IMR-90 (cell line): ENCODE results near the gene ZCCHC14. TPM values are rescaled to one million over a fixed set of nuclear protein-coding genes. Genes with fewer than 3 reads are reported as not detected.

Experiments
- ATAC-seq: fragments of 200-7000 bp; cut with Tn5 transposase; 2 replicates; pipeline ENCODE4 v1.9.1; 2020; ENCODE audit warnings: low read depth, mild to moderate bottlenecking, moderate library complexity
- BruUV-seq: library from RNA; stranded (reverse); fragments of 400-500 nt; replicated peaks from 2 replicates; lab custom pipeline; 2021; lab: Mats Ljungman, UMichigan
- CTCF ChIA-PET: fragments of 300-600 bp; formaldehyde crosslinking; extraction: SDS; loops from one replicate; lab custom pipeline; 2021; ENCODE audit warnings: antibody characterized with exemption; lab: Yijun Ruan, JAX
- POLR2A ChIA-PET: fragments of 300-600 bp; sonication (Branson Sonifier 250); formaldehyde crosslinking; loops from one replicate; lab custom pipeline; 2022; ENCODE audit warnings: antibody characterized with exemption; ENCODE audit not compliant: unreplicated experiment; lab: Charles Lee
- DNase-seq: peaks from one replicate; pipeline ENCODE4 v3.0.0; 2013
- H2AFZ ChIP-seq: replicated peaks from 2 replicates; pipeline ENCODE3; 2013; ENCODE audit warnings: low read length, mild to moderate bottlenecking; ENCODE audit not compliant: poor library complexity
- H2AK5ac ChIP-seq: 2 replicates; pipeline ENCODE4 v1.6.1; 2013; ENCODE audit warnings: low read depth, low read length, inconsistent platforms
- H2AK9ac ChIP-seq: replicated peaks from 2 replicates; pipeline ENCODE3; 2013; ENCODE audit warnings: mild to moderate bottlenecking, low read depth, low read length, moderate library complexity; ENCODE audit not compliant: poor library complexity
- H2BK120ac ChIP-seq: 2 replicates; pipeline ENCODE4 v1.6.1; 2013; ENCODE audit warnings: low read depth, low read length, inconsistent platforms
- H2BK15ac ChIP-seq: 3 replicates; pipeline ENCODE4 v1.6.1; 2013; ENCODE audit warnings: low read depth, low read length, inconsistent platforms
- H2BK20ac ChIP-seq: 2 replicates; pipeline ENCODE4 v1.6.1; 2013; ENCODE audit warnings: low read depth, mild to moderate bottlenecking, inconsistent platforms, low read length, moderate library complexity
- H2BK5ac ChIP-seq: 2 replicates; pipeline ENCODE4 v1.6.1; 2013; ENCODE audit warnings: mild to moderate bottlenecking, low read depth, low read length, inconsistent platforms; ENCODE audit not compliant: poor library complexity, severe bottlenecking
- H3K14ac ChIP-seq: replicated peaks from 2 replicates; pipeline ENCODE4 v1.6.1; 2013; ENCODE audit warnings: low read depth, low read length, inconsistent platforms
- H3K18ac ChIP-seq: 2 replicates; pipeline ENCODE4 v1.6.1; 2013; ENCODE audit warnings: low read depth, low read length, control low read depth
- H3K23ac ChIP-seq: 2 replicates; pipeline ENCODE4 v1.6.1; 2013; ENCODE audit warnings: low read depth, low read length, inconsistent platforms
- H3K27ac ChIP-seq: 2 replicates; pipeline ENCODE4 v1.5.1; 2013; ENCODE audit warnings: mild to moderate bottlenecking, control low read depth, low read length; ENCODE audit not compliant: insufficient read depth
- H3K27me3 ChIP-seq: 2 replicates; pipeline ENCODE4 v1.6.1; 2013; ENCODE audit warnings: low read length; ENCODE audit not compliant: control insufficient read depth, insufficient read depth
- H3K36me3 ChIP-seq: 2 replicates; pipeline ENCODE4 v1.6.1; 2013; ENCODE audit warnings: low read length, mixed read lengths; ENCODE audit not compliant: control insufficient read depth, insufficient read depth
- H3K4ac ChIP-seq: 2 replicates; pipeline ENCODE4 v1.6.1; 2013; ENCODE audit warnings: low read depth, low read length, inconsistent platforms
- H3K4me1 ChIP-seq: 2 replicates; pipeline ENCODE4 v1.6.1; 2013; ENCODE audit warnings: low read length, mixed read lengths; ENCODE audit not compliant: control insufficient read depth, insufficient read depth
- H3K4me2 ChIP-seq: 2 replicates; pipeline ENCODE4 v1.6.1; 2013; ENCODE audit warnings: low read depth, mild to moderate bottlenecking, control low read depth, low read length, moderate library complexity
- H3K4me3 ChIP-seq: 2 replicates; pipeline ENCODE4 v1.5.1; 2013; ENCODE audit warnings: low read depth, mild to moderate bottlenecking, control low read depth, low read length, moderate library complexity; ENCODE audit not compliant: insufficient read depth
- H3K56ac ChIP-seq: 2 replicates; pipeline ENCODE4 v1.6.1; 2013; ENCODE audit warnings: low read length, inconsistent platforms; ENCODE audit not compliant: insufficient read depth; ENCODE audit errors: extremely low read depth
- H3K79me1 ChIP-seq, 2 experiments: 2 replicates each; pipeline ENCODE4 v1.6.1; 2013; ENCODE audit warnings: low read length in 2 of 2, inconsistent platforms in 1 of 2, low read depth in 1 of 2
- H3K9ac ChIP-seq: 2 replicates; pipeline ENCODE4 v1.6.1; 2013; ENCODE audit warnings: low read depth, low read length, control low read depth
- H3K9me1 ChIP-seq: 2 replicates; pipeline ENCODE4 v1.6.1; 2013; ENCODE audit warnings: low read length, inconsistent platforms; ENCODE audit not compliant: insufficient read depth
- H3K9me3 ChIP-seq: 2 replicates; pipeline ENCODE4 v1.6.1; 2013; ENCODE audit warnings: low read length; ENCODE audit not compliant: control insufficient read depth, insufficient read depth
- H4K20me1 ChIP-seq: 2 replicates; pipeline ENCODE4 v1.6.1; 2013; ENCODE audit warnings: low read length, inconsistent platforms; ENCODE audit not compliant: insufficient read depth
- H4K5ac ChIP-seq: 2 replicates; pipeline ENCODE4 v1.6.1; 2013; ENCODE audit warnings: mild to moderate bottlenecking, low read depth, low read length, control low read depth
- H4K8ac ChIP-seq, 2 experiments: 2 replicates each; pipeline ENCODE4 v1.6.1; 2013; ENCODE audit warnings: low read depth in 2 of 2, low read length in 2 of 2, control low read depth in 1 of 2, inconsistent platforms in 1 of 2
- H4K91ac ChIP-seq: 2 replicates; pipeline ENCODE4 v1.6.1; 2013; ENCODE audit warnings: low read depth, low read length, inconsistent platforms; ENCODE audit not compliant: insufficient read depth
- BHLHE40 ChIP-seq: fragments of 150-350 bp; IDR thresholded peaks from 2 replicates; pipeline ENCODE4 v1.6.1; 2016; ENCODE audit warnings: mild to moderate bottlenecking, low read depth, low read length
- CEBPB ChIP-seq: IDR thresholded peaks from 2 replicates; pipeline ENCODE4 v1.6.1; 2012; ENCODE audit warnings: low read depth, low read length, improper control_type of control experiment
- CHD1 ChIP-seq: IDR thresholded peaks from 2 replicates; pipeline ENCODE4 v1.6.1; 2012; ENCODE audit warnings: low read depth, low read length, improper control_type of control experiment
- FOS ChIP-seq: fragments of 150-350 bp; IDR thresholded peaks from 2 replicates; pipeline ENCODE4 v1.6.1; 2016; ENCODE audit warnings: low read depth, low read length
- MAZ ChIP-seq: IDR thresholded peaks from 2 replicates; pipeline ENCODE4 v1.6.1; 2012; ENCODE audit warnings: low read depth, mild to moderate bottlenecking, low read length, improper control_type of control experiment, moderate library complexity, borderline replicate concordance
- NFE2L2 ChIP-seq: fragments of 150-350 bp; IDR thresholded peaks from 2 replicates; pipeline ENCODE4 v1.6.1; 2016; ENCODE audit warnings: low read depth, mild to moderate bottlenecking, low read length
- POLR2A ChIP-seq: IDR thresholded peaks from 2 replicates; pipeline ENCODE4 v1.6.1; 2012; ENCODE audit warnings: mild to moderate bottlenecking, low read depth, low read length
- RCOR1 ChIP-seq: IDR thresholded peaks from 2 replicates; pipeline ENCODE4 v1.6.1; 2012; ENCODE audit warnings: mild to moderate bottlenecking, low read length, improper control_type of control experiment; ENCODE audit not compliant: insufficient replicate concordance
- RFX5 ChIP-seq: IDR thresholded peaks from 2 replicates; pipeline ENCODE4 v1.8.0; 2012; ENCODE audit warnings: low read depth, mild to moderate bottlenecking, low read length, moderate library complexity
- SMC3 ChIP-seq: fragments of 150-350 bp; IDR thresholded peaks from 2 replicates; pipeline ENCODE4 v1.6.1; 2016; ENCODE audit warnings: low read depth, mild to moderate bottlenecking, antibody characterized with exemption, low read length, moderate library complexity
- WGBS, 2 experiments: methylation state at CpG; one replicate each; pipeline versions ENCODE4 v1.1.5 to v1.1.7; 2013; ENCODE audit warnings: missing lambda C conversion rate in 2 of 2; ENCODE audit not compliant: insufficient read length in 1 of 2; ENCODE audit errors: extremely low coverage in 2 of 2; 5-methylcytosine and 5-hydroxymethylcytosine counted together
- dilution Hi-C: fragments of 300-500 bp; cut with HindIII; formaldehyde crosslinking; loops from one replicate; pipeline ENCODE4 v1.14.3; 2018; ENCODE audit warnings: low sequenced_read_pairs; ENCODE audit not compliant: unreplicated experiment
- in situ Hi-C: fragments of 300-500 bp; cut with MboI; formaldehyde crosslinking; loops from 3 replicates; pipeline ENCODE4 v1.14.3; 2019; ENCODE audit warnings: low sequenced_read_pairs, inconsistent platforms, mixed read lengths
- intact Hi-C: fragments of 100-400 bp; cut with micrococcal nuclease; formaldehyde crosslinking; loops from 2 replicates; pipeline ENCODE4 v1.10.0; 2022
- polyA plus RNA-seq, 3 experiments: library from polyadenylated mRNA; depleted of rRNA; stranded (reverse); fragments of >200 nt; gene quantifications; 2 replicates each; pipeline ENCODE4 v1.2.3, GENCODE V29; 2012; ENCODE audit warnings: low replicate concordance in 1 of 3
- total RNA-seq: library from RNA; depleted of rRNA; stranded (reverse); fragments of >200 nt; gene quantifications from 2 replicates; pipeline ENCODE4 v1.2.3, GENCODE V29; 2012
- TF ChIP-seq, protein P1 (sequence below): fragments of 150-350 bp; IDR thresholded peaks from 2 replicates; pipeline ENCODE4 v1.6.1; 2016; ENCODE audit warnings: low read depth, mild to moderate bottlenecking, low read length, moderate library complexity, borderline replicate concordance

Gene ZCCHC14
- total and polyA plus RNA-seq, 2 of the 4 experiments (the other 2 are of a cell fraction), result 2.5 to 5.3 TPM

DNA sequence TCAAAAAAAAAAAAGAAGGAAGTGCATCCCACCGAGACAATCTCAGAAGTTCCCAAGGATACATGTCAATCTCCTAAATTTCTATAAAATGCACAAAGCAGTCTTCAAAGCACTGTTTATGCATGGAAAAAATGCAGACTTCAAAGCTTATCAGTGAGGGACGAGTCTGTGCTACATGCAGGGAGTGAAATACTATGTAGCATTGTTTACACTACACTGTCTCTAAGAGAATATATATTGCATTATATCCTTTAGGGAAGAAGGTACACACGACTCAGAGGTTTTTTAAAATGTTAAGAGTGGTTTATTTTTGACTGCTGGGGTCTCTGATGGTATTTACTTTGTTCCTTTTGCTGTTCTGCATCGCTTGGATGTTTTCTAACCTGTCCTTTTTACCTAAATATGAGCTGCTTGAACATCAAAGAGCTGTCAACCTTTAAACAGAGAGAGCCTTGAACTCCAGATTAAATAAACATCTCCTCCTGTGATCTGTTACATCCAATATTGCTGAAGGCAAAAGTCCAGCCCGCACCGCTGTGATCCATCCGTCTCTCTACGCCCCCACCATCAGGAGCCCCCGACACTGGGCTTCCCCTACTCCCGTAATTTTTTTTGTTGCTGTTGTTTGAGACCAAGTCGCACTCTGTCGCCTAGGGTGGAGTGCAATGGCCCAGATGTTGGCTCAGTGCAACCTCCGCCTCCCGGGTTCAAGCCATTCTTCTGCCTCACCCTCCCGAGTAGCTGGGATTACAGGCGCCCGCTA, 110.6 kb downstream of the ZCCHC14 start:
- peak overlapping the region; percentile 61 for H2AFZ ChIP-seq
- WGBS, 2 experiments, result 0% methylated on average over 2 of the region's 17 CpGs; no CpG with 5 or more reads in 1 of the 2 experiments
- intact Hi-C loops, result loop anchor here (5.0 kb wide), 1 partner anchor 820 kb away; no protein-coding TSS in a partner anchor

More for the DNA sequence above, 110.6 kb downstream of the ZCCHC14 start:
- 0 out of 2 replicates have a peak overlapping the region, but pooled peaks have one; percentile 11 for H3K18ac ChIP-seq
- H2BK5ac ChIP-seq, result peak overlapping the region; percentile 9
- no peak overlapping the region for H4K91ac ChIP-seq
- no peak for TF ChIP-seq BHLHE40
- no peak for TF ChIP-seq CEBPB
- no peak for TF ChIP-seq SMC3
- TF ChIP-seq NFE2L2, result no peak
- TF ChIP-seq MAZ, result no peak
- no peak for TF ChIP-seq POLR2A
- no peak for TF ChIP-seq RFX5
- no peak for TF ChIP-seq FOS
- no peak for TF ChIP-seq RCOR1
- TF ChIP-seq CHD1, result no peak
- TF ChIP-seq, protein P1, sequence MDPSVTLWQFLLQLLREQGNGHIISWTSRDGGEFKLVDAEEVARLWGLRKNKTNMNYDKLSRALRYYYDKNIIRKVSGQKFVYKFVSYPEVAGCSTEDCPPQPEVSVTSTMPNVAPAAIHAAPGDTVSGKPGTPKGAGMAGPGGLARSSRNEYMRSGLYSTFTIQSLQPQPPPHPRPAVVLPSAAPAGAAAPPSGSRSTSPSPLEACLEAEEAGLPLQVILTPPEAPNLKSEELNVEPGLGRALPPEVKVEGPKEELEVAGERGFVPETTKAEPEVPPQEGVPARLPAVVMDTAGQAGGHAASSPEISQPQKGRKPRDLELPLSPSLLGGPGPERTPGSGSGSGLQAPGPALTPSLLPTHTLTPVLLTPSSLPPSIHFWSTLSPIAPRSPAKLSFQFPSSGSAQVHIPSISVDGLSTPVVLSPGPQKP, result no peak
- peak overlapping the region; percentile 72 for H3K27ac ChIP-seq
- no peak overlapping the region; the same call in 1 of the 2 replicates for H3K14ac ChIP-seq
- no peak overlapping the region for H2BK120ac ChIP-seq
- H3K4me2 ChIP-seq, result peak overlapping the region; percentile 84
- ChIA-PET POLR2A (no interaction called here), CTCF (interaction anchor here (0.9 kb wide), 1 partner anchor 12 kb away, joined by 4 read pairs; no protein-coding TSS in a partner anchor)
- peak overlapping the region; percentile 48; the same call in 1 of the 2 replicates for H3K23ac ChIP-seq
- no peak overlapping the region for H2BK20ac ChIP-seq
- peak overlapping the region; percentile 47 for H2AK9ac ChIP-seq
- no peak overlapping the region for H3K56ac ChIP-seq
- in situ Hi-C loops, result no loop called here
- H3K9me1 ChIP-seq, result peaks cover 6% of the 10 kb centered on the region
- H3K9me3 ChIP-seq, result no peaks in the 10 kb centered on the region
- no peaks in the 10 kb centered on the region for H3K27me3 ChIP-seq
- dilution Hi-C loops, result no loop called here
- H3K36me3 ChIP-seq, result no peaks in the 10 kb centered on the region
- H3K4me1 ChIP-seq, result peaks cover 12% of the 10 kb centered on the region
- no peak overlapping the region for H4K5ac ChIP-seq
- H3K9ac ChIP-seq, result peak overlapping the region; percentile 62
- no TSS peak for BruUV-seq
- no peak overlapping the region for H3K4ac ChIP-seq
- no peak overlapping the region for H2AK5ac ChIP-seq
- H3K79me1 ChIP-seq, result peaks cover 8 to 49% of the 10 kb centered on the region in 2 experiments; a peak in 3 of 4 replicates
- H4K8ac ChIP-seq, result no peak overlapping the region; a peak in 1 of 4 replicates
- peaks cover 31% of the 10 kb centered on the region; the same call in 1 of the 2 replicates for H4K20me1 ChIP-seq
- no peak overlapping the region for H2BK15ac ChIP-seq
- DNase-seq (no peak), ATAC-seq (no peak)
- peak overlapping the region; percentile 52 for H3K4me3 ChIP-seq
